Measurements from ENCODE around the gene CMTM6.

The CMTM6 gene

DNA sequence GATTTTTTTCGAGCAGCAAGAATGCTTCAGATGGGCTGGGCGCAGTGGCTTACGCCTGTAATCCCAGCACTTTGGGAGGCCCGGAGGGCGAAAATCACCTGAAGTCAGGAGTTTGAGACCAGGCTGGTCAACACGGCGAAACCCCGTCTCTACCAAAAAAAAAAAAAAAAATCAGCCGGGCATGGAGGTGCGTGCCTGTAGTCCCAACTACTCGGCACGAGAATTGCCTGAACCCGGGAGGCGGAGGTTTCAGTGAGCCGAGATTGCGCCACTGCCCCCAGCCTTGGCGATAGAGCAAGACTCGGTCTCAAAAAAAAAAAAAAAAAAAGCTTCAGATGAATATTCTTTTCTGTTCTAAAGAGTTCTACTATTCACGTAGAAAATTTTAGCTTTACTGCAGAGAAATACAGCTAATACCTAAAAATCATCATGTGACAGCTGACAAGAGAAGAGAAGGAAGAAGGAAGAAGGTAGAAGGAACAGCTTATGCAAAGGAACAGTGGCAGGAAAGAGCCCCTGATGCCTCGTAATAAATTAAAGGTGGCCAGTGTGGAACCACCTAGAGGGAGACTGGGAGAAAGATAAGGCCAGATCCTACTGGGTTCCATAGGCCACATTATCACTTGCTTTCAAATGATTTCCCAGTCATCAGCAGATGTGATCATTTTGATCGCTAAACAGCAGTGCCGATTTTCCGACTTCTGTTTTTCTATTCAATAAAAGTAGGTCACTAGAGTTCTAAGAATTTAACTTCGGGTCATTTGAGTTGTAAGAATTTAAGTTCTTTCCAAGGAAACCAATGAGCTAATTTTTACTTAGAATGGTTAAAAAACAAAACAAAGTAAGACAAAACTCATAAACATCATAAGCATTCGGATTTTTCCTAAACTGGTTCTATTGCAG lies 1.5 kb downstream of the CMTM6 start:
- H3K4me3 ChIP-seq (ENCODE audit: low read length) = peak overlapping the region; percentile 99
- TF ChIP-seq EZH2 (optimal IDR thresholded peaks at IDR 0.05; ENCODE audit: low read depth, low read length) = no peak
- TF ChIP-seq, protein P1, sequence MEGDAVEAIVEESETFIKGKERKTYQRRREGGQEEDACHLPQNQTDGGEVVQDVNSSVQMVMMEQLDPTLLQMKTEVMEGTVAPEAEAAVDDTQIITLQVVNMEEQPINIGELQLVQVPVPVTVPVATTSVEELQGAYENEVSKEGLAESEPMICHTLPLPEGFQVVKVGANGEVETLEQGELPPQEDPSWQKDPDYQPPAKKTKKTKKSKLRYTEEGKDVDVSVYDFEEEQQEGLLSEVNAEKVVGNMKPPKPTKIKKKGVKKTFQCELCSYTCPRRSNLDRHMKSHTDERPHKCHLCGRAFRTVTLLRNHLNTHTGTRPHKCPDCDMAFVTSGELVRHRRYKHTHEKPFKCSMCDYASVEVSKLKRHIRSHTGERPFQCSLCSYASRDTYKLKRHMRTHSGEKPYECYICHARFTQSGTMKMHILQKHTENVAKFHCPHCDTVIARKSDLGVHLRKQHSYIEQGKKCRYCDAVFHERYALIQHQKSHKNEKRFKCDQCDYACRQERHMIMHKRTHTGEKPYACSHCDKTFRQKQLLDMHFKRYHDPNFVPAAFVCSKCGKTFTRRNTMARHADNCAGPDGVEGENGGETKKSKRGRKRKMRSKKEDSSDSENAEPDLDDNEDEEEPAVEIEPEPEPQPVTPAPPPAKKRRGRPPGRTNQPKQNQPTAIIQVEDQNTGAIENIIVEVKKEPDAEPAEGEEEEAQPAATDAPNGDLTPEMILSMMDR (IDR thresholded peaks at IDR 0.05; ENCODE audit: low read length) = no peak
- TF ChIP-seq EZH2phosphoT487 (IDR thresholded peaks at IDR 0.05; ENCODE audit: low read length) = no peak

DNA sequence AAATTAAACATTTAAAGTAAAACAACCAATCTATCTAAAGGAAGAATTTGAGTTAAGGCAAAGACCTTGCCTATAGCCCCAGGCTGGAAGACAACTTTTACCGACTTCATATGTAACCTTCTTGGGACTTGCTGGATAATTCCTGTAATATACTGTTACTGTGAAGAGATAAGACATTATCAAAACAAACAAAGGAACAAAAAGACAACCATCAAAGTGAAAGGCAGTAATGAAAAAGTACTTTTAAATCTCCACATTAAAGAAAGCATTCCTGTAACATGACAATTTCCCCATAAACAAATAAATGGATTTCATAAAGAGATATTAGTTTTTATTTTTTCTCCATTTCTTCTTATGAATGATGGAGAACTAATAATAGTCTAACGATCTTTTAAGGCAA lies 2.4 kb downstream of the CMTM6 start:
- Histone ChIP-seq H3K36me3 (replicated peaks; ENCODE audit: insufficient read depth, low read length) (no peaks in the 10 kb centered on the region), H4K20me1 (ENCODE audit: insufficient read depth, low read length) (no peaks in the 10 kb centered on the region), H3K27ac (ENCODE audit: low read length) (no peak overlapping the region), H3K9ac (ENCODE audit: low read length) (no peak overlapping the region), H3K9me3 (replicated peaks; ENCODE audit: insufficient read depth, low read length) (no peaks in the 10 kb centered on the region), H3K4me2 (ENCODE audit: low read depth, low read length) (peak overlapping the region; percentile 85; the same call in 1 of the 2 replicates), H3K79me2 (ENCODE audit: low read length) (peaks cover 48% of the 10 kb centered on the region), H3F3A (ENCODE audit: insufficient read depth, low read length) (peaks cover 13% of the 10 kb centered on the region), H3K9me2 (replicated peaks; ENCODE audit: insufficient read depth, low read length) (no peaks in the 10 kb centered on the region), H3K27me3 (replicated peaks; ENCODE audit: insufficient read depth, low read length) (no peaks in the 10 kb centered on the region), H3K4me1 (ENCODE audit: low read length) (0 out of 2 replicates have a peak, but pooled peaks cover 6% of the 10 kb centered on the region), H3K4me3 (ENCODE audit: low read length) (no peak overlapping the region), H2AFZ (ENCODE audit: low read length) (no peak overlapping the region)
- TF ChIP-seq, protein P1 (IDR thresholded peaks at IDR 0.05; ENCODE audit: low read length) = no peak
- no peak for TF ChIP-seq EZH2 (optimal IDR thresholded peaks at IDR 0.05; ENCODE audit: low read depth, low read length)
- no peak for TF ChIP-seq EZH2phosphoT487 (IDR thresholded peaks at IDR 0.05; ENCODE audit: low read length)
- DNase-seq = no peak

More for the DNA sequence above, 1.5 kb downstream of the CMTM6 start:
- peak overlapping the region; percentile 85 for H3K4me2 ChIP-seq (ENCODE audit: low read depth, low read length)
- H4K20me1 ChIP-seq (ENCODE audit: insufficient read depth, low read length) = no peaks in the 10 kb centered on the region
- no peaks in the 10 kb centered on the region for H3K27me3 ChIP-seq (replicated peaks; ENCODE audit: insufficient read depth, low read length)
- H3K36me3 ChIP-seq (replicated peaks; ENCODE audit: insufficient read depth, low read length) = no peaks in the 10 kb centered on the region
- H3K27ac ChIP-seq (ENCODE audit: low read length) = peak overlapping the region; percentile 86; the same call in 1 of the 2 replicates
- peak overlapping the region; percentile 78; the same call in 1 of the 2 replicates for H3K9ac ChIP-seq (ENCODE audit: low read length)
- peaks cover 42% of the 10 kb centered on the region for H3K79me2 ChIP-seq (ENCODE audit: low read length)
- no peaks in the 10 kb centered on the region for H3K9me2 ChIP-seq (replicated peaks; ENCODE audit: insufficient read depth, low read length)
- no peaks in the 10 kb centered on the region for H3K9me3 ChIP-seq (replicated peaks; ENCODE audit: insufficient read depth, low read length)
- no peak for DNase-seq
- H3K4me1 ChIP-seq (ENCODE audit: low read length) = 0 out of 2 replicates have a peak, but pooled peaks cover 3% of the 10 kb centered on the region
- H2AFZ ChIP-seq (ENCODE audit: low read length) = no peak overlapping the region
- peaks cover 13% of the 10 kb centered on the region for H3F3A ChIP-seq (ENCODE audit: insufficient read depth, low read length)

DNA sequence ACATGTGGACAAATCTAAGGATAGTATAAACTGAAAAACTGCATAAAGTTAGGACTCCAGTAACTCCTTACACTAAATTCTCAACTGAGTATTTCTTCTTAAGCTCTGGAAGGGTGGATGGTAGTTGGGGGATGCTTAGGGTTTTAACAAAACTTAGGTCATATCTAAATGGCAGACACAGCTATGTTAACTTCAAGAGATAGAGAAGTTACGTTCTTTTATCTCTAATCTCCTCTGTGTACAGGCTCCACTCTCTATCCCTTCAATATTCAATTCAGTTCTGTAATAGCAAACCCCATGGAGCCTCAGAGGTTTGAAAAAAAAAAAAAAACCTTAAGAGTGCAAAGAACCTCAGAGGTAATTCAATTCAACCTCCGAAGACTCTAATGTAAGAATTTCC lies 3.1 kb downstream of the CMTM6 start:
- H3K9ac ChIP-seq (ENCODE audit: low read length) = no peak overlapping the region
- H3K79me2 ChIP-seq (ENCODE audit: low read length) = peaks cover 51% of the 10 kb centered on the region
- no peaks in the 10 kb centered on the region for H3K9me3 ChIP-seq (replicated peaks; ENCODE audit: insufficient read depth, low read length)
- H3F3A ChIP-seq (ENCODE audit: insufficient read depth, low read length) = peaks cover 13% of the 10 kb centered on the region
- no peak overlapping the region for H3K4me2 ChIP-seq (ENCODE audit: low read depth, low read length)
- H4K20me1 ChIP-seq (ENCODE audit: insufficient read depth, low read length) = no peaks in the 10 kb centered on the region
- no peak overlapping the region for H3K4me3 ChIP-seq (ENCODE audit: low read length)
- H3K36me3 ChIP-seq (replicated peaks; ENCODE audit: insufficient read depth, low read length) = no peaks in the 10 kb centered on the region
- H3K27ac ChIP-seq (ENCODE audit: low read length) = no peak overlapping the region
- no peak overlapping the region for H2AFZ ChIP-seq (ENCODE audit: low read length)
- DNase-seq = no peak
- H3K27me3 ChIP-seq (replicated peaks; ENCODE audit: insufficient read depth, low read length) = no peaks in the 10 kb centered on the region
- H3K4me1 ChIP-seq (ENCODE audit: low read length) = peaks cover 8% of the 10 kb centered on the region
- TF ChIP-seq, protein P1 (IDR thresholded peaks at IDR 0.05; ENCODE audit: low read length) = no peak
- no peak for TF ChIP-seq EZH2phosphoT487 (IDR thresholded peaks at IDR 0.05; ENCODE audit: low read length)
- no peak for TF ChIP-seq EZH2 (optimal IDR thresholded peaks at IDR 0.05; ENCODE audit: low read depth, low read length)
- H3K9me2 ChIP-seq (replicated peaks; ENCODE audit: insufficient read depth, low read length) = no peaks in the 10 kb centered on the region
